Effector memory CD4-positive, alpha-beta T cell (primary cell): ENCODE results near the gene GPC5.

ENCODE experiments used
- DNase-seq, 3 donors: peaks; one replicate each; pipeline ENCODE4 v3.0.0-alpha.2; 2020
- H3K27ac ChIP-seq: 2 replicates; pipeline ENCODE4 v1.7.0; 2013; ENCODE audit warnings: mild to moderate bottlenecking, low read length, moderate library complexity; ENCODE audit not compliant: insufficient read depth, poor library complexity, severe bottlenecking
- H3K27me3 ChIP-seq: replicated peaks from 2 replicates; pipeline ENCODE4 v1.7.0; 2013; ENCODE audit warnings: mild to moderate bottlenecking, low read length; ENCODE audit not compliant: insufficient read depth, control insufficient read depth, poor library complexity, severe bottlenecking
- H3K36me3 ChIP-seq: 2 replicates; pipeline ENCODE4 v1.7.0; 2013; ENCODE audit warnings: mild to moderate bottlenecking, low read length, moderate library complexity; ENCODE audit not compliant: control insufficient read depth, insufficient read depth
- H3K4me1 ChIP-seq: 2 replicates; pipeline ENCODE4 v1.7.0; 2013; ENCODE audit warnings: low read length, mild to moderate bottlenecking; ENCODE audit not compliant: control insufficient read depth, insufficient read depth, poor library complexity, severe bottlenecking
- H3K4me3 ChIP-seq: 2 replicates; pipeline ENCODE4 v1.7.0; 2013; ENCODE audit warnings: low read length, low read depth, mild to moderate bottlenecking; ENCODE audit not compliant: insufficient read depth, poor library complexity, severe bottlenecking
- H3K9me3 ChIP-seq: 2 replicates; pipeline ENCODE4 v1.7.0; 2013; ENCODE audit warnings: mild to moderate bottlenecking, low read length, moderate library complexity; ENCODE audit not compliant: control insufficient read depth

The GPC5 gene

DNA sequence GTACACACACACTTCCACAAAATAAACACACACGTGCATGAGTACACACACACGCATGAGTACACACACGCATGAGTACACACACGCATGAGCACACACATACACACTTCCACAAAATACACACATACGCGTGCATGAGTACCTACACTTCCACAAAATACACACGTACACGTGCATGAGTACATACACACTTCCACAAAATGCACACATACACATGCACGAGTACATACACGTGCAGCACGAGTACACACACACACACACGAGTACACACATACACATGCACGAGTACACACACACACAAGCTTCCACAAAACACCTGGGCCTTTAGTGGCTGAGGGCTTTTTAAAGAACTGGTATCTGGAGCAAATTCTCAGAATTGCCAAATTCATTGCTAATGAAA, 619.3 kb downstream of the GPC5 start:
- no peaks in the 10 kb centered on the region for H3K36me3 ChIP-seq
- no peak overlapping the region for H3K4me3 ChIP-seq
- no peaks in the 10 kb centered on the region for H3K9me3 ChIP-seq
- no peaks in the 10 kb centered on the region for H3K27me3 ChIP-seq
- DNase-seq: no peak
- no peaks in the 10 kb centered on the region for H3K4me1 ChIP-seq
- H3K27ac ChIP-seq: no peak overlapping the region

DNA sequence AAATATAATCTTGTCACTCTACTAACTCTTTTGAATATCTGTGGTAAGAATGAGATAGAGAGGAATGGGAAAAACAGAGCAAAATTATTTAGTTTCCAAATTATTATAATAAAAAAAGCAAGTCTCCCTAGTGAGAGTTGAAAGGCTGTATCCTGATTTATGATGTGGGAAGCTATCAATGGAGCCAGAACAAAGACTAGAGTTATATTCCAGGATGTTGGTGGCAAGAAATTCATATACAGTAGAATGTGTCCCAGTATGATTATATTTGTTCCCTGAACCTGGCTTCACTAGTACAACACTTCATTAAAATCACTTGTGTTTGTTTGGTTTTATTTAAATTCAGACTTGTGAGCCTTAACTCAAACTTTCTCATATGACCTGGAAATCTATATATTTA, 630.3 kb downstream of the GPC5 start:
- Histone ChIP-seq H3K36me3 (no peaks in the 10 kb centered on the region), H3K9me3 (no peaks in the 10 kb centered on the region), H3K4me3 (no peak overlapping the region), H3K4me1 (no peaks in the 10 kb centered on the region), H3K27ac (no peak overlapping the region), H3K27me3 (no peaks in the 10 kb centered on the region)
- DNase-seq: no peak

DNA sequence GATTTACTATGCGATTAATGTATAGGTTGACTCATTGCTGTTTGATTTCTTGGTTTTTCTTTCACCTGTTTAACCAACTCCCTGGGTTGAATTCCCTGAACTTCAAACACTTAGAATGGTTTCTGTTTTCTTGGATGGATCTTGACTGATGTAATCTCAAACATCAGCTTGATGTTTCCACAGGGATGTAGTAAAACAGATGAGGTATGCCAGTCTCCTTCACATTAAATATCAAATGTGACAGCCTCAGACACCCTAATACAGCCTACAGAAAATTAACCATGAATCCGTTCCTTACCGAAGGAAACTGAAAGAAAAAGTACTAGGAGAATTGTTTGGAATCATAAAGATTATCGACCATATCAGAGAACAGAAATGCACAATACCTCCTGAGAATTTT, 631.2 kb downstream of the GPC5 start:
- Histone ChIP-seq H3K27ac (no peak overlapping the region), H3K4me3 (no peak overlapping the region), H3K4me1 (no peaks in the 10 kb centered on the region), H3K27me3 (no peaks in the 10 kb centered on the region), H3K9me3 (no peaks in the 10 kb centered on the region), H3K36me3 (no peaks in the 10 kb centered on the region)
- no peak for DNase-seq

DNA sequence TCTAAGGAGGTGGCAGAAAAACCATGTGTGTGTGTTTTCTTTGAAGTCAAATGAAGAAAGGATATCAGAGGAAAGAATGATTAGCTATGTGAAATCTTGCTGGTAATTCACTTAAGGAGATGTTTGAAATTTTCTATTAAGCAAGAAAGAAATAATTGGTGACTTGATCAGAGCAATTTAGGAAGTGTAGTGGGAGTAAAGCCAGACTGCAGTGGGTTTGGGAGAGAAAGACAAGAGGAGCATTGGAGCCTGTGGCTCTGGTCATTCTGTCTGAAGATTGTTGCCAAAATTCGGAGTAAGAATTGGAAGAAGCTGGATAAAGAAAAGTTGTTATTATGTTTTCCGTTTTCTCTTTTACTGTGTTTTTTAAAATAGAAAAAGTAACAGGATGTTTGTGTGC, 640.5 kb downstream of the GPC5 start:
- no peak overlapping the region for H3K4me3 ChIP-seq
- H3K4me1 ChIP-seq: no peaks in the 10 kb centered on the region
- H3K27ac ChIP-seq: no peak overlapping the region
- no peaks in the 10 kb centered on the region for H3K27me3 ChIP-seq
- no peaks in the 10 kb centered on the region for H3K36me3 ChIP-seq
- no peak for DNase-seq
- H3K9me3 ChIP-seq: no peaks in the 10 kb centered on the region

DNA sequence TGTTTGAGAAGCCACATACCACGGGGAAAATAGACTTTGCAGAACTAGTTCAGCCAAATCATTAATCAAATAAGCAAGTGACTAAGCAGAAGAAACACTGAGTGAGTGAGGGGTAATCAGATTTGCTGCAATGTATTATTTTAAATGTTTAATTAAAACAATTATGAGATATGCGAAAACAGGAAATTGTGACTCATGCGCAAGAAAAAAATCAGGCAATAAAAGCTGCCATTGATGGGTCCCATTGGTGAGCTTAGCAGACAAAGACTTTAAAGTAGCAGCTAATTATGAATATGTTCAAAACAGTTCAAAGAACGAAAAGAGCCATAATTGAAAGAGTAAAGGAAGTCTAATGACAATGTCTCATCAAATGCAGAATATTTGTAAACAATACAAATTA, 644.1 kb downstream of the GPC5 start:
- Histone ChIP-seq H3K27me3 (no peaks in the 10 kb centered on the region), H3K4me3 (no peak overlapping the region), H3K9me3 (no peaks in the 10 kb centered on the region), H3K4me1 (no peaks in the 10 kb centered on the region), H3K27ac (no peak overlapping the region), H3K36me3 (no peaks in the 10 kb centered on the region)
- DNase-seq: no peak

DNA sequence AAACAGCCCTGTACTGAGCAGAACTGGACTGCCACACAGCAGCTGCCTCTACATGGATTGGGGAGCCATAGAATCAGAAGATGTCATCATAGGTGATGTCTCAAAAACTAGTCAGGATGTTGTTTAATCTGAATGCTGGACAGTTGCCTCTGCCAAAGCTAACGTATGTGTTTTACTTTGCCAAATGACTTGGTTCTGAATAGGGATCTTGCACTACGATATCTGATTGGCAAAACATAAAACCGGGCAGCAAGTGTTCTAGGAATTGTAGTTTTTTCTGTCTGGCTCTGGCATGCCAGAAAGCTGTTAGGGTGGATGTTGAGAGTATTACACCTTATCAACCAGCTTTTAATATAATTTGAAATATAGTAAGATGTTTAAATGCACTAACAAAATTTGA, 645.9 kb downstream of the GPC5 start:
- Histone ChIP-seq H3K9me3 (no peaks in the 10 kb centered on the region), H3K27ac (no peak overlapping the region), H3K4me3 (no peak overlapping the region), H3K36me3 (no peaks in the 10 kb centered on the region), H3K27me3 (no peaks in the 10 kb centered on the region), H3K4me1 (no peaks in the 10 kb centered on the region)
- no peak for DNase-seq

DNA sequence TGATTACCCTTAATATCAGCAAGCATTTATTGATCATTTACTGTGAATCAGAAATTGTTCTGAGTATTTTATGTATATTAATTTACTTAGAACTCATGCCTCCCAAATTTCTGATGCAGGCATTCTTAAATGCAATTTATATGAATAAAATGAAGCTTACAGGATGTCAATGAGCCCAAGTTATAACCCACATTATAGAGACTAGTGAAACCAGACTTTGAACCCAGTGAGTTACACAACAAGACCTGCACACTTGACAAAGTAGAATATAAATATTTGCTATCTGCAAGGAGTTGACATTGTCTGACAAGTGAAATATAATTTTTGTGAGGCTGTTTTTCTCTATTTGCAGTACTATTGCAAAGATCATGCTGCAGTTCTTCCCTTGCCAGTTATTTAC, 656.0 kb downstream of the GPC5 start:
- no peak overlapping the region for H3K27ac ChIP-seq
- H3K27me3 ChIP-seq: no peaks in the 10 kb centered on the region
- H3K36me3 ChIP-seq: no peaks in the 10 kb centered on the region
- no peak overlapping the region for H3K4me3 ChIP-seq
- H3K4me1 ChIP-seq: no peaks in the 10 kb centered on the region
- no peak for DNase-seq
- H3K9me3 ChIP-seq: no peaks in the 10 kb centered on the region

DNA sequence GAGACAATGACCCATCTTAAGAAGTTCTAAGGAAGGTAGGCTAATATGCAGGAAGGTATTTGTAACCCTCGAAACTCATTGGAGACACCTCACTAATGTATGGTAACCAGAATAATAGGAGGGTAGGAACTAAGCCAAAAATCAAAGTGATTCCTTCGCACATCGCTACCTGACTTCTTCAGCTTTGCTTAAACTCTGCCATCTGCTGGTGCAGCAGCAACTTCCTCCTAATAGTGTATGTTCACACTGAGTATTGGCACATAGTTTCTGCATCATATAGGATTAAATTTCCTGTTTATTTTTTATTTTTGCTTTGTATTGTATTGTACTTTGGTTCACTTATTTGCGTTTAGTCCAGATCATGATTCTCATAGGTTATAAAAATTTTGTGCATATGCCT, 676.2 kb downstream of the GPC5 start:
- DNase-seq: no peak
- Histone ChIP-seq H3K4me3 (no peak overlapping the region), H3K27ac (no peak overlapping the region), H3K9me3 (no peaks in the 10 kb centered on the region), H3K4me1 (no peaks in the 10 kb centered on the region), H3K27me3 (no peaks in the 10 kb centered on the region), H3K36me3 (no peaks in the 10 kb centered on the region)

DNA sequence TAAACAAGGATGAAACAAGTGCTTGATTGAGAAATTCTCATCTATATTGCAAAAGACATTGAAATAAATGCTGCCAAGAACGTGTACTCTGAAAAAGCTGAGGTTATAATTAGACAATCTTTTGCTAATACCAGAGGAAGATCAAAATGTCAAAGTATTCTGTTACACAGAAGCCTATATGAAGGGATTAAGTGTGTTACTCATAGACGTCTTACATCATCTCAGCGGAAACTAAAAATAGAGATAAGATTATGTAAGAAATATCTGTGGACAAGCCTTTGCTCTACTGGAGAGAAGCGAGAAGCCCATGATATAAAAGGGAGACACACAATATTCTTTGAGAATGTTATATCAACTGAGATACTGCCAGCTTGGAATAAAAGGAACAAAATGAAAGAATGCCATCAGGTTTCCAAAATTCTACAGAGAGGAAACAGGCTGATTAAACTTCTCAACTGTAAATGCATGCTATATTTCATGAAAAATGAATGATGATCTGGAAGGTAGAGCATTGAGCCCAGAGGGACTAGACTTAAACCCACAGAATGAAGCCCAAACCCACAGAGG, 699.0 kb downstream of the GPC5 start:
- no peak overlapping the region for H3K4me3 ChIP-seq
- H3K9me3 ChIP-seq: no peaks in the 10 kb centered on the region
- DNase-seq: no peak
- no peaks in the 10 kb centered on the region for H3K36me3 ChIP-seq
- H3K27ac ChIP-seq: no peak overlapping the region
- H3K27me3 ChIP-seq: no peaks in the 10 kb centered on the region
- H3K4me1 ChIP-seq: no peaks in the 10 kb centered on the region

DNA sequence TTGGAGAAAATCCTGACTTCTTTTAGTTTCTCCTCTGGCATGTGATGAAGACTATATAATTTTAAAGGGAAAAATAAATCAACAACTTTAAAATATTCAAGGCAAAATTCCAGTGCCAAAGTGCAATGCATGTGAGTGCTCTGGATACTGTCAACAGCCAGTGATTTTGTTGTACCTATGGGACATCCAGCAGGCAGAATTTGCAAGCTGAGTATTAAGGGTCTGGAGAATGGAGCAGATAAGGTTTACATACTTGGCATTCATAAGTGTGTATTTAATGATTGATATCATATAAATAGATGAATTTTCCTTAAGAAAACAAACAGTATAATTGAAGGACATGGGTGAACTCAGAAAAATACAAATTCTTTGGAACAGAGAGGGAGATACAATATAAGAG, 703.4 kb downstream of the GPC5 start:
- no peak for DNase-seq
- H3K27me3 ChIP-seq: no peaks in the 10 kb centered on the region
- H3K4me3 ChIP-seq: no peak overlapping the region
- no peaks in the 10 kb centered on the region for H3K9me3 ChIP-seq
- H3K4me1 ChIP-seq: no peaks in the 10 kb centered on the region
- H3K27ac ChIP-seq: no peak overlapping the region
- no peaks in the 10 kb centered on the region for H3K36me3 ChIP-seq

DNA sequence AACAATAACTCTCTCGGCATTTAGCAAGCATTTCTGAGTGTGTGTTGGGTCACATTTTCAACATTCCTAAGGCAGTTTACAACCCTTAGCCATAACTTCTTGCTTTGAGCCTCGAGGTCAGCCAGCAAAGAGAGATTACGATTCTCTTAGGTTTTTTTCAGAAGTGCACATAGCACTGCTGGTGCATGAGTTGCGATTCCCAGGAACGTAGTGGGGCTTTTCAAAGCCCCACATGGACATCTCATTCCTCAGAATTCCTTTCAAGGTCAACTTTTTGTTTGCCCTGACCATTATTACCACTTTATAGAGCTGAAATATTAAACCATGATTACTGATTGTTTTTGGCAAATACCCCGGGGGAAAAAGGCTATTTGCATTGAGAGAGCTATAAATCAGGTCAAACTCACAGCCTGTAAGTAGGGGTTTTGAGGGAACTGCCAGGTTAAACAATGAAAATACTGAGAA, 705.3 kb downstream of the GPC5 start:
- Histone ChIP-seq H3K9me3 (no peaks in the 10 kb centered on the region), H3K27me3 (no peaks in the 10 kb centered on the region), H3K4me3 (no peak overlapping the region), H3K4me1 (no peaks in the 10 kb centered on the region), H3K27ac (no peak overlapping the region), H3K36me3 (no peaks in the 10 kb centered on the region)
- no peak for DNase-seq
